Thoracic aorta (tissue), 2 donors: Measurements from ENCODE around the gene RBM46. TPM values are rescaled to one million over a fixed set of nuclear protein-coding genes. Genes with fewer than 3 reads are reported as not detected.

Experiments
- ATAC-seq: fragments of 150-250 bp; one replicate; pipeline ENCODE4 v1.8.0; 2017; ENCODE audit warnings: low read depth; ENCODE audit not compliant: insufficient number of reproducible peaks, low FRiP score
- DNase-seq: peaks from one replicate; pipeline ENCODE4 v3.0.0-alpha.2; 2020; ENCODE audit warnings: low spot score
- H3K27ac ChIP-seq, 2 donors: fragments of 200-600 bp; sonication (generic); 1 replicate in 1 of 2; 2 replicates in 1 of 2; pipeline ENCODE4 v1.5.1; 2016; ENCODE audit warnings: mild to moderate bottlenecking in 2 of 2, moderate library complexity in 2 of 2
- H3K27me3 ChIP-seq: fragments of 200-600 bp; sonication (generic); replicated peaks from 2 replicates; pipeline ENCODE4 v1.6.0; 2016; ENCODE audit warnings: mild to moderate bottlenecking; ENCODE audit not compliant: insufficient read depth
- H3K36me3 ChIP-seq: fragments of 200-600 bp; sonication (generic); one replicate; pipeline ENCODE4 v1.5.1; 2016
- H3K4me1 ChIP-seq, 2 donors: fragments of 200-600 bp; sonication (generic); 1 replicate in 1 of 2; 2 replicates in 1 of 2; pipeline versions ENCODE4 v1.5.1 to v1.6.0; 2016; ENCODE audit warnings: low read depth in 2 of 2, mild to moderate bottlenecking in 1 of 2; ENCODE audit not compliant: control insufficient read depth in 1 of 2
- H3K4me3 ChIP-seq: fragments of 200-600 bp; sonication (generic); 2 replicates; pipeline ENCODE4 v1.5.1; 2016; ENCODE audit warnings: mild to moderate bottlenecking
- H3K9me3 ChIP-seq: fragments of 200-600 bp; sonication (generic); 2 replicates; pipeline ENCODE4 v1.5.1; 2016
- total RNA-seq, 2 donors: library from RNA; depleted of rRNA; stranded (reverse); fragments of >200 nt; gene quantifications; one replicate each; pipeline versions ENCODE4 v1.1.0 to v1.2.3, GENCODE V29; 2016
- TF ChIP-seq, protein P1 (sequence below): fragments of 200-600 bp; sonication (generic); IDR thresholded peaks from one replicate; pipeline ENCODE4 v1.5.1; 2019; ENCODE audit warnings: antibody characterized with exemption

Gene RBM46
- total RNA-seq = not detected

- no peak within 1 kb of the TSS for H3K27ac ChIP-seq
- DNase-seq = no peak
- no peak within 1 kb of the TSS for H3K4me3 ChIP-seq
- H3K27me3 ChIP-seq = no peaks in the 10 kb centered on the region
- no peaks in the 10 kb centered on the region for H3K4me1 ChIP-seq
- TF ChIP-seq, protein P1, sequence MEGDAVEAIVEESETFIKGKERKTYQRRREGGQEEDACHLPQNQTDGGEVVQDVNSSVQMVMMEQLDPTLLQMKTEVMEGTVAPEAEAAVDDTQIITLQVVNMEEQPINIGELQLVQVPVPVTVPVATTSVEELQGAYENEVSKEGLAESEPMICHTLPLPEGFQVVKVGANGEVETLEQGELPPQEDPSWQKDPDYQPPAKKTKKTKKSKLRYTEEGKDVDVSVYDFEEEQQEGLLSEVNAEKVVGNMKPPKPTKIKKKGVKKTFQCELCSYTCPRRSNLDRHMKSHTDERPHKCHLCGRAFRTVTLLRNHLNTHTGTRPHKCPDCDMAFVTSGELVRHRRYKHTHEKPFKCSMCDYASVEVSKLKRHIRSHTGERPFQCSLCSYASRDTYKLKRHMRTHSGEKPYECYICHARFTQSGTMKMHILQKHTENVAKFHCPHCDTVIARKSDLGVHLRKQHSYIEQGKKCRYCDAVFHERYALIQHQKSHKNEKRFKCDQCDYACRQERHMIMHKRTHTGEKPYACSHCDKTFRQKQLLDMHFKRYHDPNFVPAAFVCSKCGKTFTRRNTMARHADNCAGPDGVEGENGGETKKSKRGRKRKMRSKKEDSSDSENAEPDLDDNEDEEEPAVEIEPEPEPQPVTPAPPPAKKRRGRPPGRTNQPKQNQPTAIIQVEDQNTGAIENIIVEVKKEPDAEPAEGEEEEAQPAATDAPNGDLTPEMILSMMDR = no peak
- no peaks in the 10 kb centered on the region for H3K9me3 ChIP-seq
- no peaks in the 10 kb centered on the region for H3K36me3 ChIP-seq
- no peak for ATAC-seq
Measured at GRCh38 chr4:154781126-154781982, at the start of gene RBM46. RBM46 (plus strand) TSS chr4:154781272; CDS start chr4:154796753, 15,481 bp downstream.

- H3K4me1 ChIP-seq = no peaks in the 10 kb centered on the region
- H3K4me3 ChIP-seq = no peak overlapping the region
- no peak overlapping the region for H3K27ac ChIP-seq
- H3K9me3 ChIP-seq = no peaks in the 10 kb centered on the region
- H3K36me3 ChIP-seq = no peaks in the 10 kb centered on the region
- no peaks in the 10 kb centered on the region for H3K27me3 ChIP-seq
- TF ChIP-seq, protein P1 = no peak
- ATAC-seq = no peak
- DNase-seq = no peak
Measured at GRCh38 chr4:154731756-154732155, 49.3 kb upstream of the RBM46 start.

GRCh38 chr4:154732669-154733068 is 48.4 kb upstream of the RBM46 start:
- Histone ChIP-seq H3K9me3 (no peaks in the 10 kb centered on the region), H3K27me3 (no peaks in the 10 kb centered on the region), H3K4me3 (no peak overlapping the region), H3K27ac (no peak overlapping the region), H3K4me1 (no peaks in the 10 kb centered on the region), H3K36me3 (no peaks in the 10 kb centered on the region)
- TF ChIP-seq, protein P1 = no peak
- ATAC-seq (no peak), DNase-seq (no peak)

GRCh38 chr4:154736770-154737169 is 44.3 kb upstream of the RBM46 start:
- no peak overlapping the region for H3K4me3 ChIP-seq
- ATAC-seq = no peak

GRCh38 chr4:154738426-154738825 is 42.6 kb upstream of the RBM46 start:
- H3K4me3 ChIP-seq = no peak overlapping the region
- TF ChIP-seq, protein P1 = no peak
- H3K27ac ChIP-seq = no peak overlapping the region
- no peaks in the 10 kb centered on the region for H3K9me3 ChIP-seq
- no peaks in the 10 kb centered on the region for H3K36me3 ChIP-seq
- peaks cover 4% of the 10 kb centered on the region in 2 donors for H3K4me1 ChIP-seq
- DNase-seq (no peak), ATAC-seq (no peak)
- H3K27me3 ChIP-seq = no peaks in the 10 kb centered on the region

More at GRCh38 chr4:154736770-154737169, 44.3 kb upstream of the RBM46 start:
- H3K27me3 ChIP-seq = no peaks in the 10 kb centered on the region
- no peaks in the 10 kb centered on the region for H3K4me1 ChIP-seq
- TF ChIP-seq, protein P1 = no peak
- no peaks in the 10 kb centered on the region for H3K36me3 ChIP-seq
- DNase-seq = no peak
- H3K9me3 ChIP-seq = no peaks in the 10 kb centered on the region
- H3K27ac ChIP-seq = no peak overlapping the region
